Stimulated activated CD8-positive, alpha-beta memory T cell treated with anti-CD3 and anti-CD28 coated beads, Interleukin-15, amount 100 ng/mL, for 1 hour (primary cell): ENCODE results near the gene ABLIM1.

ENCODE experiments used
- DNase-seq: peaks from one replicate; pipeline ENCODE4 v3.0.0-alpha.2; 2020; ENCODE audit warnings: low read depth

Gene ABLIM1

GRCh38 chr10:114404171-114405010 is 253.7 kb downstream of the ABLIM1 start, which contains the start of gene AFAP1L2:
Gene AFAP1L2, minus strand, starts transcription at chr10:114404502. Its CDS starts 47 bp downstream, at chr10:114404455.
- no peak for DNase-seq

- DNase-seq = no peak
Observed at GRCh38 chr10:114403541-114404161, 254.4 kb downstream of the ABLIM1 start.

GRCh38 chr10:114402871-114403540 is 255.1 kb downstream of the ABLIM1 start:
- DNase-seq = no peak

GRCh38 chr10:114402233-114402632 is 255.8 kb downstream of the ABLIM1 start:
- DNase-seq = no peak

- DNase-seq = no peak
Observed at GRCh38 chr10:114401195-114401791, 256.8 kb downstream of the ABLIM1 start.

- DNase-seq = no peak
Observed at GRCh38 chr10:114400091-114400490, 258.0 kb downstream of the ABLIM1 start.

GRCh38 chr10:114399576-114399975 is 258.5 kb downstream of the ABLIM1 start:
- no peak for DNase-seq

GRCh38 chr10:114398587-114399331 is 259.3 kb downstream of the ABLIM1 start:
- DNase-seq = no peak

GRCh38 chr10:114397651-114398145 is 260.4 kb downstream of the ABLIM1 start:
- DNase-seq = no peak

GRCh38 chr10:114396464-114396863 is 261.6 kb downstream of the ABLIM1 start:
- no peak for DNase-seq

- no peak for DNase-seq
Observed at GRCh38 chr10:114395366-114396022, 262.6 kb downstream of the ABLIM1 start.

- no peak for DNase-seq
Observed at GRCh38 chr10:114394531-114394930, 263.5 kb downstream of the ABLIM1 start.

- DNase-seq = no peak
Observed at GRCh38 chr10:114393886-114394285, 264.2 kb downstream of the ABLIM1 start.

- no peak for DNase-seq
Observed at GRCh38 chr10:114393482-114393881, 264.6 kb downstream of the ABLIM1 start.

- no peak for DNase-seq
Observed at GRCh38 chr10:114392112-114392835, 265.8 kb downstream of the ABLIM1 start.

GRCh38 chr10:114391599-114391998 is 266.5 kb downstream of the ABLIM1 start:
- no peak for DNase-seq

- no peak for DNase-seq
Observed at GRCh38 chr10:114389426-114389825, 268.6 kb downstream of the ABLIM1 start.

- no peak for DNase-seq
Observed at GRCh38 chr10:114388275-114388674, 269.8 kb downstream of the ABLIM1 start.

GRCh38 chr10:114387784-114388183 is 270.3 kb downstream of the ABLIM1 start:
- DNase-seq = no peak

GRCh38 chr10:114386452-114386851 is 271.6 kb downstream of the ABLIM1 start:
- no peak for DNase-seq
